G401 (cell line): Measurements from ENCODE around the gene PRPH2. TPM values are rescaled to one million over a fixed set of nuclear protein-coding genes. Genes with fewer than 3 reads are reported as not detected.
"Not testable (repeated sequence)": the region's sequence is repeated elsewhere in the genome, so short reads cannot be mapped to it uniquely, and the experiment has no call there.

ENCODE experiments used
- DNase-seq: peaks from one replicate; pipeline ENCODE4 v3.0.0-alpha.2; 2015; ENCODE audit warnings: low spot score
- in situ Hi-C: cut with HindIII; loops from 2 replicates; pipeline ENCODE4 v1.10.0; 2016; ENCODE audit warnings: low sequenced_read_pairs, mixed read lengths
- total RNA-seq: library from RNA; depleted of rRNA; stranded (reverse); fragments of >200 nt; shearing (Covaris generic); gene quantifications from 2 replicates; pipeline ENCODE4 v1.2.3, GENCODE V29; 2014

The PRPH2 gene
- total RNA-seq, 1 experiment from 2014 or later = not detected

DNA sequence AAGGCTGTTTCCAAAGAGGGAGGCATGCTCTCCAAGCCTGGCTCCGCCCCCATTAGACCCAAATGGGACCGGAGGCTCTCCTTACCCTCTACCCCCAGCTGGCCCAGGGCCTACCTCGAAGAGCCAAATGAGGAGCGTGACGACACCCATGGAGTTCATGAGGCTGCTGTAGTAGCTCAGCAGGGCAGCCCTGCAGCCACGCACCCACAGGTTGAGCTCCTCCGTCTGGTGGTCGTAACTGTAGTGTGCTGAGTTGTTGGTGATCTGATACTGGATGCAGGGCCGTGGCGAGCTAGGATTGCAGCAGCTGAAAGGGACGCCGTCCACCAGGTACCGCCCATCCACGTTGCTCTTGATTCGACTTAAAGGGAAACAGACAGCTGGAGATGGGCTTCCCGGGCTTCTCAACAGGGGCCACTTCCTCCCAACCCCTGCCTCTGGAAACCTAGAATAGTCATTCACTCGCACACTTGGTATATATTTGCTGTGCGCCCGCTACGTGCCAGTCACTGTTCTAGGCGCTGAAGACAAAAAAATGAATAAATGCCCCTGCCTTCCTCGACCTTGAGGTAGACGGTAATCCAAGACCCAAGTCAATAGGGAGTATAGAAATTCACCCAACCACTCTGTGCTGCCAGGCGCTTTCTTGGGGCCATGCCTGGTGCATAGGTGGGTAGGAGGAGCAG lies 18.0 kb downstream of the PRPH2 start:
- in situ Hi-C loops = no loop called here
- peak; percentile 44 for DNase-seq

DNA sequence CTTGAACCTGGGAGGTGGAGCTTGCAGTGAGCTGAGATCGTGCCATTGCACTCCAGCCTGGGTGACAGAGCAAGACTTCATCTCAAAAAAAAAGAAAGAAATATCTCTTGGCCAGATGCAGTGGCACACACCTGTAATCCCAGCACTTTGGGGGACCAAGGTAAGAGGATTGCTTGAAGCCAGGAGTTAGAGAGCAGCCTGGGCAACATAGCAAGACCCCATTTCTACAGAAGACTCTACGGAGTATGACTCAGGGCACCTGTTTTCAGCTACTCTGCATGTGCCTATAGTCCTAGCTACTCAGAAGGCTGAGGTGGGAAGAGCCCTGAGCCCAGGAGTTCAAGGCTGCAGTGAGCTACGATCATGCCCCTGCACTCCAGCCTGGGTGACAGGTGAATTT lies 19.6 kb downstream of the PRPH2 start:
- DNase-seq, in situ Hi-C loops: not testable (repeated sequence)

DNA sequence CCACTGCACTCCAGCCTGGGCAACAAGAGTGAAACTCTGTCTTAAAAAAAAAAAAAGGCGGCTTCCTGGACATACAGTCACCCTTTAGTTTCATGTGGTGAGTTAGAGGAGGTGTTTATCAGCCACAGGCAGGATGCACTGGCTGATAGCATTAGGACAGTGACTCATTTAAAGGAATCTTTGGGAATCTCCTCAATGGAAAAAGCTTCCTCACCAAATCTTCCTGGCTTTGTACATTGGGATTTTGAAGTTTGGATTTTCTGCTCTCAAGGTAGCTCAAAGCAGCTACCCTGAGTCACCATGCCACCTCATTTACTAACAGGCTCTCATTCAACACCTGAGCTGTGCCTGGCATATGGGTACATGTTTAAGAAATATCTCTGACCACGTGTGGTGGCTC lies 20.2 kb downstream of the PRPH2 start:
- DNase-seq = no peak
- in situ Hi-C loops = no loop called here

DNA sequence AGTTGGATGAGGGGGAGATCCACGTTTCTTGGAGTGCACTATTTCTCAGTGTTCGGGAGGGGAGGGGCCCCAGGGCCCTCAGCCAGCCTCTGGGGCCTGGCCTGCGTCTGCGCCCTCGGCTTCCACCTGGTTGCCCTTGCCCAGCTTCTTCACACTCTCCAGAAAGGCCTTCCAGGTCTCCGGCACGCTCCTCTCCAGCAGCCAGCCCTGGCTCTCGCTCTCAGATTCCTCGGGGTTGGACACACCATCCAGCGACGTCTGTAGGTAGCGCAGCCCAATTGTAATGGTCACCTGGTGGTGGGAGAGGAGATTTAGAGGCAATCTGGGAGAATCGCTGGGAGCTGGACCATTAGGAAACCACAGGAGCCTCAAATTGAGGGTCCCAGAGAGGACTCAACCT lies 24.2 kb downstream of the PRPH2 start:
- in situ Hi-C loops = no loop called here
- DNase-seq = no peak

DNA sequence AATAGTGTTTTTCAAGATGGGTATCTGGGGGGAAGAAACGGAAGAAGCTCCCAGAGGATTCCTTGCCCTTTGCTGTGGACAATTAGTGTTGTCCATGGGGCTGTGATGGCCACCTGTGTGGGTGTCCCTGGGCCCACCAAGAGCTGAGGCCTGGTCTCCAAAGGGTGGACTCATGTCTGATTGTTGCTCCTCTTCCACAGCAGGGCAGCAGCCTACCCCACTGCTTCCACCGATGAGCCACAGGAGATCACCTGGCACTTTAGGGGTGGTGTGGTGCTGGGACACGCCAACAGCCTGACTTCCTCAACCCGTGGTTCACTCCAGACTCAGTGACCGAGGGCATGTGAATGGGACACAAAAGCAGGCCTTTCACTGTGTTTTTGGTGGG lies 25.1 kb downstream of the PRPH2 start:
- no peak for DNase-seq
- in situ Hi-C loops = no loop called here

DNA sequence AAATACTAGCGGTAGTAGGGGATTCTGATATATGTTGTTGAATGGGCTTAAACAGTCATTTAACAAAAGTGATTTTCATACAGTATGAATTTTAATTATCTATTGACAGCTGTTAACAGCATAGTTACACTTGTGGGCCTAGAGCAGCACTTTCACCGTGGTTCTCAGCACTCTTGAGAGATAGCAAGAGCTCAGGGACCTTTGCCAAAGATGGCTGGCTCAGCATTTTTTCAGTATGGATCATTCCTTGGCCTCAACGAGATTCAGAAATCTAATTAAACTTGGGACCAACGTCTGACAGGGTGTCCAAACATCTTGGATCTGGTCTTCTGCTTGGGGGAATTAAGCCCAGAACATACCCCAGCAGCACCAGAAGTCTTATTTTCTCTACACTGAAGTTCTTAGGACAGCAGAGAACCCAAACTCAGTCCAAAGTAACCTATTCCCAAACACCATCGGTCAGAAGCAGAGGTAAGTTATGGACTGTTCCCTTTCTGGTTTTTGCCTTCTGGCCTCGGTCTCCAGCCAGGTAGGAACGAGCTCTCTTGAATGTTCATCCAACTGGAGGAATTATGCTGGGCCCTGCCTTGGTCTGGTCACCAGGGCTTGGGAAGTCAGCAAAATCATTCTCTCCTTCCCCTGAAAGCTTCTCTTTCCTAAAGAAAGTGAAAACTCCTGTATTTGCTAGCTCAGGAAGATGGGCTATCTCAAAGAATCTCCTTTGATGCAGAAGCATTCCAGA lies 25.7 kb downstream of the PRPH2 start:
- DNase-seq = no peak

DNA sequence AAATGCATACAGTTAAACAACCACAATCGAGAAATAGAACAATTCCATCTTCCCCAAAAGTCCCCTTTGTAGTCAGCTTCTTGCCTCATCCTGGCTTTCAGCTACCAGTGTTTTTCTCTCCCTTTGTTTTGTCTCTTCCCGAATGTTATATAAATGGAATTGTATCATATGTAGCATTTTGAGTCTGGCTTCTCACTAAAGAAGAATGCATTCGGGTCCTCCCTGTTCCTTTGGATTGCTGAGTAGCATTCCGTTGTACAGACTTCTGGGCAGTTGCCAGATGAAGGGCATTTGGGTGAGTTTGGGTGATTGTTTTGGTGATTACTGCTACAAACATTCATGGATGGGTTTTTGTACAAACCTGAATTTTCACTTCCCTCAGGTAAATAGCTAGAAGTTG lies 27.8 kb downstream of the PRPH2 start:
- in situ Hi-C loops = no loop called here

More for the DNA sequence above, 25.7 kb downstream of the PRPH2 start:
- in situ Hi-C loops = no loop called here

DNA sequence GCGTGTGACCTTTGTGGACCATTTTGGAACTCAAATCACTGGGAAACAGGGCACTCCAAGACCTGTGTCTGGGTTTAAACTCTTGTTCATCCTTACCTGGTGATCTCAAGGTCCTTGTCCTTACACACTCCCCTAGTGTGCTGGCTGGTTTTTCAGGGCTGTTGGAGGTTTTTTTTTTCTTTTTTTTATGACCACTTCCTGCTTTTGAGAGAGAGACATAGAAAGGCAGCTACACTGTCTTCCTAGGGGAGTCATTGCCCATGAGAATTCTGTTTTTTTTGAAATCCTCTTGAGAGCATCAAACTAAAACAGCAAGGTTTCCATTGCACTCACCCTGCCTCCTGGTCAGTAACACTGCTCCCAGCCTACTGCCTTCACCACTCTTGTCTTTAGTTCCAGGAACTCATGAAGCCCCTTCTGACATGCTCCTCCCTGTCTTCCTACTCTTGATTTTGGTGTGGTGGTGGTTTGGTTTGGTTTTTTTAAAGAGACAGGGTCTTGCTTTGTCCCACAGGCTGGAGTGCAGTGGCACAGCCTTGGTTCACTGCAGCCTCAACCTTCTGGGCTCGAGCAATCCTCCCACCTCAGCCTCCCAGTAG lies 28.6 kb downstream of the PRPH2 start:
- in situ Hi-C loops = no loop called here
- no peak for DNase-seq

More for the DNA sequence above, 27.8 kb downstream of the PRPH2 start:
- DNase-seq = no peak

DNA sequence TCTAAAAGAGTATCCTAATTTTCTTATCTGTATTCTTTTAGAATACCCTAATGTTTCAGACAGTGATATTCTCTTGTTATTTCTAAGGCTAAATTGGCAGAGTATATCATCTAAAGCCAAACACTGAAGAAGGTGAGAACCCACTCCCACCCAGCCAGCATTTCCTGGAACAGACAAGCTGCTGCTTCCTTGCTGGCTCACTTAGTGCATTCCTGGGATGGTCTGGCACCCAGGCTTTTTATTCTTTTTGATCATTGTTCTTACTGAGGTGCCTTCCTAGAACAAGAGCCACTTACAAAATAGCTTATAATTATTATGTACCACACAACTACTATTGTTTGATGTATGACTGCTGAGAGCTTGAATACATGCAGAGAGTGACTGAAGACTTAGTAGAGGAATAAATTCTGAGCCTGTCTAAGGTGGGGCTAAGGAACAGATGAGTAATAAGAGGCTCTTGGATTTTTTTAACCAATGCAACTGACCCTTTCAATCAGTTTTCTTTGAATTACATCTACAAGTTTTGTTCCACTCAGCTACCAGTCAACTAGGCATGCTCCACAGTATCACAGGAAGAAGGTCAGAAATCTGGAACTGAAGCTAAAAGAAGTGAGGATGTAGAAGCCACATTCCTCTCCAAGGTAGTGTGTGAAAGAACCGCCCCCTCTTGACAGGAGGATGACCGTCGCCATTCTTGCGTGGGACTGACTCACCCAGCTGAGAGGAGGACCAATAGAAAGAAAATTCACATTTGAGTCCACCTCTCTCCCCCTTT lies 30.1 kb downstream of the PRPH2 start:
- in situ Hi-C loops = no loop called here

DNA sequence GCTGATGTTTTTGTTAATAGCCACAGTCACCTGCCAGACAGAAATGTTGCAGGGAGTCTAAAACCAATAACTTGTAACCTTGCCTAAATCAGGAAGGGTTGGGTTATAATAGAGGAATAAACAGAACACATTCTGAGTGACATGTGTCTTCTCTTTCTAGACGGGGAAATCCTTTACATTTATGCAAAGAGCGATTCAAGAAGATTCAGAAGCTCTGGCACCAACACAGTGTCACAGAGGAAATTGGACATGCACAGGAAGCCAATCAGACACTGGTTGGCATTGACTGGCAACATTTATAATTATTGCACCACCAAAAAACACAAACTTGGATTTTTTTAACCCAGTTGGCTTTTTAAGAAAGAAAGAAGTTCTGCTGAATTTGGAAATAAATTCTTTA lies 31.5 kb downstream of the PRPH2 start:
- in situ Hi-C loops = no loop called here
- no peak for DNase-seq

More for the DNA sequence above, 30.1 kb downstream of the PRPH2 start:
- no peak for DNase-seq

DNA sequence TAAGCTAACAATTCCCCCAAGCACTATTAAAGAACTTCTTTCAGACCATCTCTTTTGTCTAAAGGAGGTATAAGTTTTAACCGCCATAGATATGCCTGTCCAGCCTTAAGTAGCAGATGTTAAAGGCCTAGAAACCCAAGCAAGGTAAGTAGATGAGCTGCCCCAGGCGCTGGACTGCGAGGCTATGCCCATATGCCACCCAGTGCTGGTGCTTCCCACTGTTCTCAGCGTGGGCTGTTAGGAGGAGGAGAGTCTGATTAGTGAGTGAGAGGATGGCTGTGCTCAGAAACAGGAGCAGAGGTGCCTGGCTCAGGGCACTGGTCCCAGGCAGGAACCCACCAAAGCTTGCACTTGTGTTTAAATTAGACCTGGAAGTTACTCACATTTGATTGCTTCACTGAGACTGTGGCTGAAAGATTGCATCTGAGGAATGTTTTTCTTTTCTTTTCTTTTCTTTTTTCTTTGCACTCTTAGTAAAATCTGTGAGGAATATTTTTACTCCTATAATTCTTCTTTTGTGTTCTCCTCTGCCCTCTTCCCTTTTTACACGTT lies 32.2 kb downstream of the PRPH2 start:
- in situ Hi-C loops = no loop called here
- no peak for DNase-seq

DNA sequence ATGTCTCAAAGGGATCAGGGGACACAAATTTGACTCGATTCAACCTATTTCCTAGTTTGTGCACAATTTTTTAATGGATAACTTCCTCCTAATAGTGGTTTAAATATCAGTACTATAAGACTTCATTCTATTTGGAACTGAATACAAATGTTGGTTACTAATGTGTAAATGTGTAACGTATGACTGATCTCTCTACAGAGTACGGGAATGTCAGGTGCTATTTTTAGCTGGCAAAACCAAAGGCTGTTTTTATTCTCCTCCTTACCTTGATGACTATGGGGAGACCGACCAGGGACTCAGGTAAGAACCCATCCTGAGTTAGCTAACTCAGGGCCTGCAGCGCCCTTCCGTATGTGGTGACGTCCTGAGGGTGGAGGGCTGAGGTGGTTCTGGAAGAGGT lies 33.0 kb downstream of the PRPH2 start:
- DNase-seq = no peak
- in situ Hi-C loops = no loop called here

DNA sequence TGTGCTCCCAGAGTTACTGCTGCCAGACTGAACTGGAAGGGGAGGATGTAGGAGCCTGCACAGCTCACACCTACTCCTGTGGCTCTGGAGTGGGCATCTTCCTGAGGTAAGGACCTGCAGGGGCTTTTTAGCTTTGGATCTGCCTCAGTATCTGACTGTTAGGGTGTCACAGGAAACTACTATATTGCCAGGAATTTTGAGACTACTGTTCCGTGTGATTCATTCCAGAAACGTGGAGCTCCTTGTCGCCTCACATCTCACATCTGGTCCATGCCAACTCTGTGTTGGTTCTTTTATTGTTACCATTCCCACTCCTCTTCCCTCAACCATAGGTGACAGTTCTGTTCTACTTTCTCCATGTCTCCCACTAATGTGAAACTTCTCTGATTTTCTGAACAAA lies 34.1 kb downstream of the PRPH2 start:
- no peak for DNase-seq
- in situ Hi-C loops = no loop called here

DNA sequence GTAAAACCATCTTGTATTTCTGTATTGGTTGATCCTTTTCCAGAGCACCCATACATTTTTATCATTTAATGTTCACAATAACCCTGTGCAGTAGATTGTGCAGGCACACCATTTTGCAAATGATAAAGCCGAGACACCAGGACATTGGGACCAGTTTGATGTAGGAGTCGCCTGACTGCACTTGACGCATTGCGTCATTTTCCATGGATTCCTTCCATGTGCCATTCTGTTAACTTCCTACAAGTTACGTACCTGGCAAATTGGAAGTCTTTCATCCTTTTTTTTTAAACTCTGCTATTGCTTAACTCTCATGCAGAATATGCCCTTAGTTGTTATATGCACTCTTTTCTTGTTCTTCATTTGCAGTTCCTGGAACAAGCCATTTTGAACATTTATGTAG lies 43.0 kb downstream of the PRPH2 start:
- no peak for DNase-seq
- in situ Hi-C loops = no loop called here

DNA sequence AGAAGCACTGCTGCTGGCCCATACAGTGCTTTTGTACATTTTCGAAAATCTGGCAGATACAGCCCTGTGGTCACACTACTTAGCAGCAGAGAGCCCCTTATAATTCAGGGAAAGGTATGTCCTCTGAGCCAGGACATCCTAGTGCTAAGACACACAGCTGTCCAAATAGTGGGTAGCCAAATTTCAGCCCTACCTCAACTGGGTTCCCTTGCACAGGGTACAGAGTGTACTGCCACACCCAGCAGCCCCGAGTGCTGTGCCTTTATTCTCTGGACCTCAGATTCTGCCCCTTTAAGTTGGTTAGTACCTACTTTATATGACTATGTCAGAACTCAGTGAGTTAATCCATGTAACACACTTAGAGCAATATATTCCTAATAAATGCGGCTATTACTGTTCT lies 47.6 kb downstream of the PRPH2 start:
- no peak for DNase-seq
- in situ Hi-C loops = loop anchor here (25.0 kb wide), 1 partner anchor 188 kb away; no protein-coding TSS in a partner anchor

DNA sequence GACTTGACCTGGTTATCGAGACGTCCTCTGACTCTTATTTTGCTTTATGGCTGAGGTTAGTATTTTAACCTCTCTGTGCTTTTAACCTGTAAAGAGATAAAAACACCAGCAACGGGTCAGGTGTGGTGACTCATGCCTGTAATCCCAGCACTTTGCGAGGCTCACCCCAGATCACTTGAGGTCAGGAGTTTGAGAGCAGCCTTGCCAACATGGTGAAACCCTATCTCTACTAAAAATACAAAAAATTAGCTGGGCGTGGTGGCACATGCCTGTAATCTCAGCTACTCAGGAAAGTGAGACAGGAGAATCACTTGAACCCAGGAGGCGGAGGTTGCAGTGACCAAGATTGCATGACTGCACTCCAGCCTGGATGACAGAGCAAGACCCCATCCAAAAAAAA lies 48.0 kb downstream of the PRPH2 start:
- not testable (repeated sequence) for DNase-seq
- in situ Hi-C loops = loop anchor here (25.0 kb wide), 1 partner anchor 188 kb away; no protein-coding TSS in a partner anchor

DNA sequence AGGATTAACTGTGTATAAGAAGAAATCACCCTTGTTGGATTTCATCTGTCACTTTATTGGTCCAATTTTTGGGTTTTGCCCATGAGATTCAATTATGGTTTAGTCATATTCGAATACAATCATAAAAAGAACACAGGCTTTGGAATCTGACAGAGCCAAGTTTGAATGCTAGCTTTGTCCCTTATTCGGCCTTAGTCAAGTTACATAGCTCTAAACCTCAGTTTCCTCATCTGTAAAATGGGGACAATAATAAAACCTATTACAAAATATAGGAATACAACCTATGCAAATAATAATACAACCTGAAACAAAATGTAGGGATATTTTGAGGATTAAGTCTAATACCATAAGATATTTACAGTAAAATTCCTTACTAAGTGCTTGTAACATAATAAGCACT lies 57.7 kb downstream of the PRPH2 start:
- no peak for DNase-seq
- in situ Hi-C loops = loop anchor here (25.0 kb wide), 1 partner anchor 198 kb away; no protein-coding TSS in a partner anchor

DNA sequence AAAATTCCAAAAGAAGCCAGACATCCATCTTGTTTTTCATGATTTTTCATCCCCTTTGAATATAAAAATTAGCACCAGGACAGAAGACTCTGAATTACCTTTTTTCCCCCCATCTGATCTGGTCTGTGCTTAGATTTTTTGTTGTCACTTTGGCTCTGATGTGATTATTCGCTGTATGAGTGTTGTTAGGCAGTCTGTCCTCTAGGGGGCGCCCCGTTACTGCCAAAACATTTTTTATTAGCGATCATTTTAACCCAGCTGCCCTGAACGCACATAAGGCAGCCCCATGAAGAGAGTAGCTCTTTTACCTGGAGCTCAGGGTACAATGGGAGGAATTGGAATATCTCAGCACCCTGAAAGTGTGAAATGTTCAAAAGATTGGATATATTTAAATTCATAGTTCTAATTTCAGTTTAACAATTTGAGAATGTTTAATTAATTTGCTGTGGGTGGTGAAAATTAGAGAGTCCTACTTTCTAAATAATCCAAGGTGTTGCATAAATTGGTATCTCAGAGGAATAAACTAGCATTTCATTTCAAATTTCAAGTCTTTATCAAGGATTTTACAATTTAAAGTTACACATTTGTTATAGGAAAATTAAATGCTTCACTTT lies 60.8 kb downstream of the PRPH2 start:
- in situ Hi-C loops = loop anchor here (25.0 kb wide), 1 partner anchor 201 kb away; no protein-coding TSS in a partner anchor
- peak; percentile 89 for DNase-seq

DNA sequence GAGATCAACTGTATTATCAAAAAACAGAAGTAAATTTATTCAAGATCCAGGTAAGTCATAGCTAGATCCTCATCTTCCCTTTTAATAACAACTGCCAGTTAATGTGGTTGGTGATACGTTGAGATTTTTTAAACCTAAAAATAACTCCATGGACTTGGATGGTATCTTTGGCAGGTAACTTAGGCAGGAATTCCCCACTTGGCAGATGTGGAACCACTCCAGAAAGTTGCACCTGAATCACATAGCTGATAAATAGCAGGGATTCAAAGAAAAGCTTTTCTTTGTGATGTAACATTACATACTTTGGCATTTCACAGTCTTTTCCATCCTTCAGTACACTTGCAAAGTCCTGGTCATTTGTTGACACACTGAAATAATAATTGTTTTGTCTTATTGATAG lies 62.6 kb downstream of the PRPH2 start:
- no peak for DNase-seq
- in situ Hi-C loops = loop anchor here (25.0 kb wide), 1 partner anchor 202 kb away; no protein-coding TSS in a partner anchor
